ENCODE results near the gene VSIG10. TPM values are rescaled to one million over a fixed set of nuclear protein-coding genes. Genes with fewer than 3 reads are reported as not detected.

VSIG10 gene
- total RNA-seq, 1 donor from 2014 or later = 12.0 TPM

- Histone ChIP-seq H2AFZ (ENCODE audit: low read depth, low read length) (no peak overlapping the region), H3K79me2 (ENCODE audit: insufficient read depth, low read length) (no peaks in the 10 kb centered on the region), H3K4me1 (ENCODE audit: insufficient read depth, low read length) (no peaks in the 10 kb centered on the region), H3K27me3 (ENCODE audit: insufficient read depth, low read length) (no peaks in the 10 kb centered on the region), H3K9me3 (ENCODE audit: insufficient read depth, low read depth, low read length) (no peaks in the 10 kb centered on the region), H3K27ac (ENCODE audit: low read depth, low read length) (no peak overlapping the region), H3K4me2 (ENCODE audit: low read length) (no peak overlapping the region), H3K36me3 (ENCODE audit: insufficient read depth, low read length) (no peaks in the 10 kb centered on the region), H3K4me3 (ENCODE audit: insufficient read depth, low read depth, low read length) (no peak overlapping the region), H4K20me1 (ENCODE audit: insufficient read depth, low read length) (no peaks in the 10 kb centered on the region), H3K9ac (ENCODE audit: low read length) (no peak overlapping the region)
- no peaks in the 10 kb centered on the region for H3K36me3 Mint-ChIP-seq (ENCODE audit: low read depth, unreplicated experiment)
- no peak overlapping the region for H3K4me3 Mint-ChIP-seq (ENCODE audit: unreplicated experiment)
- H3K9me3 Mint-ChIP-seq (ENCODE audit: unreplicated experiment) = no peaks in the 10 kb centered on the region
- H3K27ac Mint-ChIP-seq (ENCODE audit: unreplicated experiment) = no peak overlapping the region
- H3K27me3 Mint-ChIP-seq (ENCODE audit: low read depth, unreplicated experiment) = no peaks in the 10 kb centered on the region
- DNase-seq (ENCODE audit: low read depth) = no peak
- FAIRE-seq = no peak
- peaks cover 9% of the 10 kb centered on the region for H3K4me1 Mint-ChIP-seq (ENCODE audit: low read depth, unreplicated experiment)
- TF ChIP-seq EZH2 (IDR thresholded peaks at IDR 0.05; ENCODE audit: insufficient read depth, low read length) (no peak), CTCF (IDR thresholded peaks at IDR 0.05; ENCODE audit: insufficient read depth, low read depth, low read length) (no peak)
Measured at GRCh38 chr12:118122264-118122663, 18.5 kb upstream of the VSIG10 start.

- TF ChIP-seq CTCF (IDR thresholded peaks at IDR 0.05; ENCODE audit: insufficient read depth, low read depth, low read length) = peak; percentile 39
- TF ChIP-seq EZH2 (IDR thresholded peaks at IDR 0.05; ENCODE audit: insufficient read depth, low read length) = no peak
- no peaks in the 10 kb centered on the region for H3K27me3 Mint-ChIP-seq (ENCODE audit: low read depth, unreplicated experiment)
- H3K36me3 Mint-ChIP-seq (ENCODE audit: low read depth, unreplicated experiment) = no peaks in the 10 kb centered on the region
- no peak overlapping the region for H3K4me3 ChIP-seq (ENCODE audit: insufficient read depth, low read depth, low read length)
- H3K4me1 ChIP-seq (ENCODE audit: insufficient read depth, low read length) = no peaks in the 10 kb centered on the region
- no peaks in the 10 kb centered on the region for H3K9me3 ChIP-seq (ENCODE audit: insufficient read depth, low read depth, low read length)
- H3K79me2 ChIP-seq (ENCODE audit: insufficient read depth, low read length) = no peaks in the 10 kb centered on the region
- H4K20me1 ChIP-seq (ENCODE audit: insufficient read depth, low read length) = no peaks in the 10 kb centered on the region
- H3K27me3 ChIP-seq (ENCODE audit: insufficient read depth, low read length) = no peaks in the 10 kb centered on the region
- H2AFZ ChIP-seq (ENCODE audit: low read depth, low read length) = peak overlapping the region; percentile 79
- H3K27ac ChIP-seq (ENCODE audit: low read depth, low read length) = peak overlapping the region; percentile 12
- no peak overlapping the region for H3K4me3 Mint-ChIP-seq (ENCODE audit: unreplicated experiment)
- peak overlapping the region; percentile 89 for H3K27ac Mint-ChIP-seq (ENCODE audit: unreplicated experiment)
- H3K4me2 ChIP-seq (ENCODE audit: low read length) = peak overlapping the region; percentile 41
- H3K36me3 ChIP-seq (ENCODE audit: insufficient read depth, low read length) = no peaks in the 10 kb centered on the region
- peaks cover 9% of the 10 kb centered on the region for H3K4me1 Mint-ChIP-seq (ENCODE audit: low read depth, unreplicated experiment)
- peak; percentile 28 for DNase-seq (ENCODE audit: low read depth)
- FAIRE-seq = no peak
- H3K9ac ChIP-seq (ENCODE audit: low read length) = peak overlapping the region; percentile 76
- H3K9me3 Mint-ChIP-seq (ENCODE audit: unreplicated experiment) = no peaks in the 10 kb centered on the region
Measured at GRCh38 chr12:118120579-118121363, 17.0 kb upstream of the VSIG10 start.

GRCh38 chr12:118119449-118119879 lies 15.7 kb upstream of the VSIG10 start:
- no peaks in the 10 kb centered on the region for H3K9me3 Mint-ChIP-seq (ENCODE audit: unreplicated experiment)
- Histone ChIP-seq H2AFZ (ENCODE audit: low read depth, low read length) (no peak overlapping the region), H3K36me3 (ENCODE audit: insufficient read depth, low read length) (no peaks in the 10 kb centered on the region), H3K4me3 (ENCODE audit: insufficient read depth, low read depth, low read length) (no peak overlapping the region), H3K27ac (ENCODE audit: low read depth, low read length) (no peak overlapping the region), H3K9ac (ENCODE audit: low read length) (no peak overlapping the region), H4K20me1 (ENCODE audit: insufficient read depth, low read length) (no peaks in the 10 kb centered on the region), H3K79me2 (ENCODE audit: insufficient read depth, low read length) (no peaks in the 10 kb centered on the region), H3K4me1 (ENCODE audit: insufficient read depth, low read length) (no peaks in the 10 kb centered on the region), H3K9me3 (ENCODE audit: insufficient read depth, low read depth, low read length) (no peaks in the 10 kb centered on the region), H3K27me3 (ENCODE audit: insufficient read depth, low read length) (no peaks in the 10 kb centered on the region), H3K4me2 (ENCODE audit: low read length) (no peak overlapping the region)
- H3K36me3 Mint-ChIP-seq (ENCODE audit: low read depth, unreplicated experiment) = no peaks in the 10 kb centered on the region
- TF ChIP-seq EZH2 (IDR thresholded peaks at IDR 0.05; ENCODE audit: insufficient read depth, low read length) (no peak), CTCF (IDR thresholded peaks at IDR 0.05; ENCODE audit: insufficient read depth, low read depth, low read length) (no peak)
- H3K27ac Mint-ChIP-seq (ENCODE audit: unreplicated experiment) = no peak overlapping the region
- FAIRE-seq (no peak), DNase-seq (ENCODE audit: low read depth) (no peak)
- no peak overlapping the region for H3K4me3 Mint-ChIP-seq (ENCODE audit: unreplicated experiment)
- peaks cover 9% of the 10 kb centered on the region for H3K4me1 Mint-ChIP-seq (ENCODE audit: low read depth, unreplicated experiment)
- H3K27me3 Mint-ChIP-seq (ENCODE audit: low read depth, unreplicated experiment) = no peaks in the 10 kb centered on the region
